ENCODE measurements around the gene ACP1.

Gene ACP1

GRCh38 chr2:264493-265468, at the start of gene ACP1:
TSS of gene ACP1 (plus strand) at chr2:264947. CDS start at chr2:264965, 18 bp downstream.
- peak; percentile 97 for DNase-seq (ENCODE audit: low read depth)
- H3K4me3 ChIP-seq (ENCODE audit: low read depth, low read length) = peak within 1 kb of the TSS; percentile 97
- TF ChIP-seq CTCF (conservative IDR thresholded peaks at IDR 0.05; ENCODE audit: low read depth, low read length) = peak; percentile 3

GRCh38 chr2:216068-216467, 48.7 kb upstream of the ACP1 start:
- no peak for TF ChIP-seq CTCF (conservative IDR thresholded peaks at IDR 0.05; ENCODE audit: low read depth, low read length)
- no peak for DNase-seq (ENCODE audit: low read depth)
- H3K4me3 ChIP-seq (ENCODE audit: low read depth, low read length) = no peak overlapping the region

- no peak for TF ChIP-seq CTCF (conservative IDR thresholded peaks at IDR 0.05; ENCODE audit: low read depth, low read length)
- no peak overlapping the region for H3K4me3 ChIP-seq (ENCODE audit: low read depth, low read length)
- DNase-seq (ENCODE audit: low read depth) = no peak
These were observed 41.3 kb upstream of the ACP1 start for GRCh38 chr2:223451-223850.

DNA sequence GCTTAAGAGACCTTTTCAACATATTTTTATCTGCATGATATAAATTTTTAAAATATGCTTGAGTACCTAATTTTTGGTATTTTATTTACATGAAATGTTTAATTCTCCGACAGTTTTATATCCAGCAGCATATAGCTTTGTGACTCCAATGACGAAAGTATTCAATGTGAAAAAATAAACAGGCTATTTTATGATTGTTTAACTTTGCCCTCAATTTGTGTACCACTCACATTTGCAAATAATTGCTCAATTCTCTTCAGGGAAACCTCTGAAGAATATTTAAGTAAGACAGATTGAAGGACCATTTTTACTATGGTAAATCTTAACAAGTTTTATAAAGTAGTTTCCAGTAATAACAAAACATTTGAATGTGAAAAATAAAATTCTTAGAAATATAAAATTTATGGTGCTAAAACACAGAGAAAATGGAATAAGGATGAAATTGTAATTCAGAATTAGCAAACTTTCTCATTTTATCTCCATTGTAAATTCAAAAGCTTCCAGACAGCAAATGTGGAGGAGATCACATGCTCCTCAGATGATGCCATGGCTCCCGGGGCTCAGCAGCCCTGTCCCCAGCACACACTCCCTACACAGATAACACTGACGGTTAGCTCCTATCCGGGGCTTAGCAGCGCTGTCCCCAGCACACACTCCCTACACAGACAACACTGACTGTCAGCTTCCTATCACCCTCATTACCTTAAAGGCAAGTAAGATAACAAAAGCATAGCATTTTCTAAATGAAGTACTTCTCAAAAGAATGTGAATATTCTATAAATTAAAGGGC, 40.6 kb upstream of the ACP1 start:
- TF ChIP-seq CTCF (conservative IDR thresholded peaks at IDR 0.05; ENCODE audit: low read depth, low read length) = no peak
- H3K4me3 ChIP-seq (ENCODE audit: low read depth, low read length) = no peak overlapping the region
- no peak for DNase-seq (ENCODE audit: low read depth)

- no peak for DNase-seq (ENCODE audit: low read depth)
- no peak for TF ChIP-seq CTCF (conservative IDR thresholded peaks at IDR 0.05; ENCODE audit: low read depth, low read length)
- no peak overlapping the region for H3K4me3 ChIP-seq (ENCODE audit: low read depth, low read length)
These were observed 36.6 kb upstream of the ACP1 start for GRCh38 chr2:228115-228514.

GRCh38 chr2:228518-229278, 36.0 kb upstream of the ACP1 start:
- DNase-seq (ENCODE audit: low read depth) = no peak
- no peak overlapping the region for H3K4me3 ChIP-seq (ENCODE audit: low read depth, low read length)
- TF ChIP-seq CTCF (conservative IDR thresholded peaks at IDR 0.05; ENCODE audit: low read depth, low read length) = no peak

All from choroid plexus epithelial cell (primary cell).